ENCODE measurements around the gene SPACA9.

SPACA9 gene

DNA sequence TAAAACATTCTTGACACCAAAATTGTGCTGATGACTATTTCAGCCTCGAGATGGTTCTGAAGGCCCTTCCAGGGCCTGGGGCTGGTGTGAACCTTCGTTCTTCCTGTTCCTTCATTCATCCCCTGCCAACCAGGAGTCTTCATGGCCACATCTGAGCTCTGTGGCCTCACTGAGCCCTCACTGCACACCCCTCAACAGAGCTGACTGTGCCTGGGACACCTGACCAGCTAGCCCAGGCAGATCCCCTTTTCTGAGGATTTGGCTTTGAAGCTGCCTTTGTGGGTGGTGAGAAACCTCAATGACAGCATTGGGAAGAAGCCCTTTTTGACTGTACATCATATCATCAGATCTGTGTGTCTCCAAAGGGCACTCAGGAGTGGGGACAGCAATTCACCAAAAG lies 14.4 kb upstream of the SPACA9 start:
- H3K4me1 ChIP-seq (ENCODE audit: control insufficient read depth, insufficient read depth, low read length) = peaks cover 5% of the 10 kb centered on the region; the same call in 1 of the 2 replicates
- no peaks in the 10 kb centered on the region for H3K9me3 ChIP-seq (ENCODE audit: control insufficient read depth, insufficient read depth, low read depth, low read length)
- no peaks in the 10 kb centered on the region for H3K27me3 ChIP-seq (ENCODE audit: control insufficient read depth, insufficient read depth, low read length)
- H3K36me3 ChIP-seq (ENCODE audit: control insufficient read depth, insufficient read depth, low read length) = no peaks in the 10 kb centered on the region
- no peak overlapping the region for H3K27ac ChIP-seq (ENCODE audit: low read depth, low read length)
- no peak overlapping the region for H3K9ac ChIP-seq (ENCODE audit: low read length)
- no peak overlapping the region for H3K4me3 ChIP-seq (ENCODE audit: low read depth, low read length)

GRCh38 chr9:132864691-132865090 lies 14.0 kb upstream of the SPACA9 start:
- no peaks in the 10 kb centered on the region for H3K36me3 ChIP-seq (ENCODE audit: control insufficient read depth, insufficient read depth, low read length)
- no peak overlapping the region for H3K9ac ChIP-seq (ENCODE audit: low read length)
- no peaks in the 10 kb centered on the region for H3K9me3 ChIP-seq (ENCODE audit: control insufficient read depth, insufficient read depth, low read depth, low read length)
- peaks cover 5% of the 10 kb centered on the region; the same call in 1 of the 2 replicates for H3K4me1 ChIP-seq (ENCODE audit: control insufficient read depth, insufficient read depth, low read length)
- H3K27me3 ChIP-seq (ENCODE audit: control insufficient read depth, insufficient read depth, low read length) = no peaks in the 10 kb centered on the region
- H3K4me3 ChIP-seq (ENCODE audit: low read depth, low read length) = no peak overlapping the region
- H3K27ac ChIP-seq (ENCODE audit: low read depth, low read length) = no peak overlapping the region

GRCh38 chr9:132866898-132867297 lies 11.8 kb upstream of the SPACA9 start:
- peaks cover 5% of the 10 kb centered on the region; the same call in 1 of the 2 replicates for H3K4me1 ChIP-seq (ENCODE audit: control insufficient read depth, insufficient read depth, low read length)
- H3K27me3 ChIP-seq (ENCODE audit: control insufficient read depth, insufficient read depth, low read length) = no peaks in the 10 kb centered on the region
- no peaks in the 10 kb centered on the region for H3K36me3 ChIP-seq (ENCODE audit: control insufficient read depth, insufficient read depth, low read length)
- H3K27ac ChIP-seq (ENCODE audit: low read depth, low read length) = no peak overlapping the region
- no peaks in the 10 kb centered on the region for H3K9me3 ChIP-seq (ENCODE audit: control insufficient read depth, insufficient read depth, low read depth, low read length)
- no peak overlapping the region for H3K4me3 ChIP-seq (ENCODE audit: low read depth, low read length)
- H3K9ac ChIP-seq (ENCODE audit: low read length) = no peak overlapping the region

DNA sequence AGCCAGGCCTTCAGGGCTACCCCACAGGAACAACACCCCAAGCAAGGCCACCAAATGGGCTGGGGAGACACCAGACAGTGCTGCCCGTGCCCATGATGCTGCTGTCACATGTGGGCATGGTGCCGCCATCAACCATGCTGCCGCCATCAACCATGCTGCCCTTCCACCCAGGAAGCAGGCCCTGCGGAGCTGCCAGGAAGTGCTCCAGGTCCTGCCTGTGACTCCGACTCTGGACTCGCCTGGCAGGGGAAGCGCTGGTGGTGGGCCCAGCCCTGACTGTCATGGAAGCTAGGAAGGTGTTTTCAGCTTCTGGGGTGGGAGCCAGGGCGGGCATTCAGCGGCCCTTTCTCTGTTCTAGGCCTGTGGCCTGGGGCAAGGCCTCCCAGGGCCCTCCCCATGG lies 9.4 kb upstream of the SPACA9 start:
- Histone ChIP-seq H3K9ac (ENCODE audit: low read length) (no peak overlapping the region), H3K27me3 (ENCODE audit: control insufficient read depth, insufficient read depth, low read length) (no peaks in the 10 kb centered on the region), H3K4me1 (ENCODE audit: control insufficient read depth, insufficient read depth, low read length) (peaks cover 5% of the 10 kb centered on the region; the same call in 1 of the 2 replicates), H3K36me3 (ENCODE audit: control insufficient read depth, insufficient read depth, low read length) (no peaks in the 10 kb centered on the region), H3K27ac (ENCODE audit: low read depth, low read length) (no peak overlapping the region), H3K4me3 (ENCODE audit: low read depth, low read length) (no peak overlapping the region), H3K9me3 (ENCODE audit: control insufficient read depth, insufficient read depth, low read depth, low read length) (no peaks in the 10 kb centered on the region)

- no peaks in the 10 kb centered on the region for H3K4me1 ChIP-seq (ENCODE audit: control insufficient read depth, insufficient read depth, low read length)
- H3K4me3 ChIP-seq (ENCODE audit: low read depth, low read length) = no peak overlapping the region
- peaks cover 32% of the 10 kb centered on the region for H3K27me3 ChIP-seq (ENCODE audit: control insufficient read depth, insufficient read depth, low read length)
- no peak overlapping the region for H3K9ac ChIP-seq (ENCODE audit: low read length)
- H3K9me3 ChIP-seq (ENCODE audit: control insufficient read depth, insufficient read depth, low read depth, low read length) = no peaks in the 10 kb centered on the region
- no peaks in the 10 kb centered on the region for H3K36me3 ChIP-seq (ENCODE audit: control insufficient read depth, insufficient read depth, low read length)
- no peak overlapping the region for H3K27ac ChIP-seq (ENCODE audit: low read depth, low read length)
Measured at GRCh38 chr9:132873403-132873802, 5.3 kb upstream of the SPACA9 start.

DNA sequence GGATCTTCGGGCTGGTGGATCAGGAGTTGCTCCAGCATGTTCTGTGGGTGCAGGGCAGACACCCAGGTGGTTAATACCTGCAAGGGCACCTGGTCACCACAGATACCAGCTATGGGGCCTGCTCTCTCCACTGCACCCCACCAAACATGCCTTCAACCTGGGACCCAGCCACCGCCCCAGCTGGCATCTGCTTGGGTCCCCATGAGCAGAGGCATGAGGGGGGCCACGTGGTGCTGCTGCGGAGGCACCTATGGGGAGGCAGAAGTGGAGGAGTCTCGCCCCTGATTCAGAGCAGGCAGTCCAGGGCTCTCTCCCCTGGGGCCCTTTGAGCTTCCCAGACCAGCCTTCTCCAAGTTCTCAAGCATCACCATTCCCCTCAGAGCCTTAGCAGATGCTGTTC lies 3.5 kb upstream of the SPACA9 start:
- Histone ChIP-seq H3K27ac (ENCODE audit: low read depth, low read length) (no peak overlapping the region), H3K36me3 (ENCODE audit: control insufficient read depth, insufficient read depth, low read length) (no peaks in the 10 kb centered on the region), H3K4me3 (ENCODE audit: low read depth, low read length) (no peak overlapping the region), H3K9me3 (ENCODE audit: control insufficient read depth, insufficient read depth, low read depth, low read length) (no peaks in the 10 kb centered on the region), H3K27me3 (ENCODE audit: control insufficient read depth, insufficient read depth, low read length) (peaks cover 32% of the 10 kb centered on the region), H3K9ac (ENCODE audit: low read length) (no peak overlapping the region), H3K4me1 (ENCODE audit: control insufficient read depth, insufficient read depth, low read length) (no peaks in the 10 kb centered on the region)

GRCh38 chr9:132876849-132877248 lies 1.8 kb upstream of the SPACA9 start:
- peaks cover 32% of the 10 kb centered on the region for H3K27me3 ChIP-seq (ENCODE audit: control insufficient read depth, insufficient read depth, low read length)
- no peaks in the 10 kb centered on the region for H3K4me1 ChIP-seq (ENCODE audit: control insufficient read depth, insufficient read depth, low read length)
- H3K9me3 ChIP-seq (ENCODE audit: control insufficient read depth, insufficient read depth, low read depth, low read length) = no peaks in the 10 kb centered on the region
- H3K9ac ChIP-seq (ENCODE audit: low read length) = no peak overlapping the region
- no peak overlapping the region for H3K4me3 ChIP-seq (ENCODE audit: low read depth, low read length)
- no peaks in the 10 kb centered on the region for H3K36me3 ChIP-seq (ENCODE audit: control insufficient read depth, insufficient read depth, low read length)
- H3K27ac ChIP-seq (ENCODE audit: low read depth, low read length) = no peak overlapping the region

DNA sequence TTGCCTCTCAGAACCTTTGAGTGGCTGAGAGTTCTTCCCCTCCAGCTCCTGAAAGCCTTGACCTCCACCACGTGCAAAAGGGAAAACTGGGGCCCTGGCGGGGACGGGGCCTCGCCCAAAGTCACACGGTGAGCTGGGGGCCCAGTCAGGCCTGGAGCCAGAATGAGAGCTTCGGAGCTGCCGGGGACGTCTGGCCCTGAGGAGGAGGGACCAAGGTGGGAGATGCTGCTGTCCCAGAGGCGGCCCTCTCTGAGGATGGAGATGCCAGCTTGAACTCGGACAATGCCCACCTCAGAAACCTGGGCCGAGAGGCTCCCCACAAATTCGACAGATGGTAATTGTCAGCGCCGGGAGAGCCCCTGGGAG lies 1.3 kb upstream of the SPACA9 start:
- H3K4me1 ChIP-seq (ENCODE audit: control insufficient read depth, insufficient read depth, low read length) = no peaks in the 10 kb centered on the region
- H3K9me3 ChIP-seq (ENCODE audit: control insufficient read depth, insufficient read depth, low read depth, low read length) = no peaks in the 10 kb centered on the region
- peak overlapping the region; percentile 58 for H3K9ac ChIP-seq (ENCODE audit: low read length)
- H3K27ac ChIP-seq (ENCODE audit: low read depth, low read length) = no peak overlapping the region
- peak overlapping the region; percentile 99 for H3K4me3 ChIP-seq (ENCODE audit: low read depth, low read length)
- peaks cover 32% of the 10 kb centered on the region for H3K27me3 ChIP-seq (ENCODE audit: control insufficient read depth, insufficient read depth, low read length)
- no peaks in the 10 kb centered on the region for H3K36me3 ChIP-seq (ENCODE audit: control insufficient read depth, insufficient read depth, low read length)

GRCh38 chr9:132877824-132878694 lies 639 bp upstream of the SPACA9 start, which contains the start of gene AK8:
Gene AK8 (minus strand): TSS chr9:132878284. CDS start chr9:132878255, 29 bp downstream.
- no peaks in the 10 kb centered on the region for H3K4me1 ChIP-seq (ENCODE audit: control insufficient read depth, insufficient read depth, low read length)
- peak within 1 kb of the TSS; percentile 58 for H3K9ac ChIP-seq (ENCODE audit: low read length)
- peak within 1 kb of the TSS; percentile 99 for H3K4me3 ChIP-seq (ENCODE audit: low read depth, low read length)
- H3K9me3 ChIP-seq (ENCODE audit: control insufficient read depth, insufficient read depth, low read depth, low read length) = no peaks in the 10 kb centered on the region
- peak within 1 kb of the TSS; percentile 34; the same call in 1 of the 2 replicates for H3K27ac ChIP-seq (ENCODE audit: low read depth, low read length)
- peaks cover 32% of the 10 kb centered on the region for H3K27me3 ChIP-seq (ENCODE audit: control insufficient read depth, insufficient read depth, low read length)
- H3K36me3 ChIP-seq (ENCODE audit: control insufficient read depth, insufficient read depth, low read length) = no peaks in the 10 kb centered on the region

DNA sequence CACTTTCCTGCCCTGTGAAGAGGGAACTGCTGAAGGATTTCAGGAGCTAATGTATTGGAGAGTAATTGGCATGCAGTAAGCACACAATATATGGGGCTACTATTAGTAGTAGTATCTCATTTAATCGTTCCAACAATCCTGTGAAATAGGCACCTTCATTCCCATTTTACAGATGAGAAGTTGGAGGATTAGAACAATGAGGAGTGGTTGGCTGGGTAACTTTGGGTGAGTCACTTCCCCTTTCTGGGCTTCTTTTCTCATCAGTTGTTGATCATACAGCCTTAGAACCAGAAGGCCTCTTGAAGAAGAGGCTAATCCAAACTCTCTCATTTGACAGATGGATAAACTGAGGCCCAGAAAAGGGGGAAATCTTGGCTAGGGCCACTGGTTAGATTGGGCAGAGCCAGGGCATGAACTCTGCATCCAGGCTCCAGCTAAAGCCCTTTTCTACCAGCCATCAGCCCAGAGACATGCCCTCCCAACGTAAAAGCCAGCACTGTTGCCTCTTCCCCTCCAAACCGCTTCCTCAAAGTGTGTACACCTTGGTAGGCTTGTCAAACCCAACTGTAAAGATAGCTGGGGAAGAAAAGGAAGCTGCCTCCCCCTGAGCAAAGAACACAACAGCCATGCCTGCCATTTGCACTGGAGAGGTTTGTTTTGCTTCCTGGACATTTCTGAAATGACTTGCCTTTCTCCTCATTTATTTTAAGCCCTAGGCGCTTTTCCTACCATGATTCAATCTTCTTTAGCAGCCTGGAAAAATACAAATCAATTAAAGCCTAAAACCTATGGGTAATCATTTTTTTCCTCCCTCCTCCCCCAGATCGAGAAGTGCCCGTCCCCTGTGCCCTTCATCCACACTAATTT lies 992 bp downstream of the SPACA9 start:
- Histone ChIP-seq H3K27me3 (ENCODE audit: control insufficient read depth, insufficient read depth, low read length) (peaks cover 32% of the 10 kb centered on the region), H3K4me1 (ENCODE audit: control insufficient read depth, insufficient read depth, low read length) (no peaks in the 10 kb centered on the region), H3K9me3 (ENCODE audit: control insufficient read depth, insufficient read depth, low read depth, low read length) (no peaks in the 10 kb centered on the region), H3K27ac (ENCODE audit: low read depth, low read length) (no peak overlapping the region), H3K36me3 (ENCODE audit: control insufficient read depth, insufficient read depth, low read length) (no peaks in the 10 kb centered on the region), H3K9ac (ENCODE audit: low read length) (no peak overlapping the region), H3K4me3 (ENCODE audit: low read depth, low read length) (peak overlapping the region; percentile 99)

DNA sequence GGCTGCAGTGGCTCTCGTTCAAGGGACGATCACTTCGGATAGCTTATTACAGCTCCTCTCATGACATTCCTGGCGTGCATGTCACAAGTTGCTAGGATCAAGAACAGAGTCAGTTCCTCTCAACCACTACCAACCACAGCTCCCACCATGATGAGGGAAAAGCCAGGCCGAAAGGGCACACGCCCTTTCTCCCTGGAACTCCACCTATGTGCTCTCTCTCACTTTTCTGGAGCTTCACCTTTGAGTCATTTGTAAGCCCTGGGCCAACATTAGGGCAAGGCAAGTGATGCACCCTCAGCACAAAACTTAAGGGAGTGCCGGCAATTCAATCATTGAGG lies 1.6 kb downstream of the SPACA9 start:
- Histone ChIP-seq H3K36me3 (ENCODE audit: control insufficient read depth, insufficient read depth, low read length) (no peaks in the 10 kb centered on the region), H3K27ac (ENCODE audit: low read depth, low read length) (no peak overlapping the region), H3K4me1 (ENCODE audit: control insufficient read depth, insufficient read depth, low read length) (no peaks in the 10 kb centered on the region), H3K4me3 (ENCODE audit: low read depth, low read length) (no peak overlapping the region), H3K27me3 (ENCODE audit: control insufficient read depth, insufficient read depth, low read length) (peaks cover 27% of the 10 kb centered on the region), H3K9me3 (ENCODE audit: control insufficient read depth, insufficient read depth, low read depth, low read length) (no peaks in the 10 kb centered on the region), H3K9ac (ENCODE audit: low read length) (no peak overlapping the region)
